MM.1S (cell line): Measurements from ENCODE around the gene DARS2.

Experiments used
- DNase-seq: peaks from one replicate; pipeline ENCODE4 v3.0.0-alpha.2; 2015
- H2AFZ ChIP-seq: fragments of 300-600 bp; sonication (generic); 2 replicates; pipeline ENCODE4 v1.6.0; 2016; ENCODE audit warnings: antibody characterized with exemption, low read length
- H3F3A ChIP-seq: fragments of 300-600 bp; sonication (generic); 2 replicates; pipeline ENCODE4 v1.6.1; 2016; ENCODE audit warnings: mild to moderate bottlenecking, antibody characterized with exemption, low read length, moderate library complexity, mixed read lengths; ENCODE audit not compliant: insufficient read depth
- H3K27ac ChIP-seq: fragments of 300-600 bp; sonication (generic); 2 replicates; pipeline ENCODE4 v1.5.1; 2016; ENCODE audit warnings: mild to moderate bottlenecking, low read length
- H3K27me3 ChIP-seq: fragments of 300-600 bp; sonication (generic); replicated peaks from 2 replicates; pipeline ENCODE4 v1.6.0; 2016; ENCODE audit warnings: low read length; ENCODE audit not compliant: insufficient read depth
- H3K36me3 ChIP-seq: fragments of 300-600 bp; sonication (generic); replicated peaks from 2 replicates; pipeline ENCODE4 v1.6.1; 2016; ENCODE audit warnings: mild to moderate bottlenecking, low read length, mixed read lengths; ENCODE audit not compliant: insufficient read depth
- H3K4me1 ChIP-seq: fragments of 300-600 bp; sonication (generic); 2 replicates; pipeline ENCODE4 v1.6.1; 2016; ENCODE audit warnings: low read length, mixed read lengths
- H3K4me2 ChIP-seq: fragments of 300-600 bp; sonication (generic); 2 replicates; pipeline ENCODE4 v1.6.0; 2016; ENCODE audit warnings: low read depth, low read length
- H3K4me3 ChIP-seq: fragments of 300-600 bp; sonication (generic); 2 replicates; pipeline ENCODE4 v1.5.1; 2016; ENCODE audit warnings: low read length, mixed read lengths
- H3K79me2 ChIP-seq: fragments of 300-600 bp; sonication (generic); 2 replicates; pipeline ENCODE4 v1.6.1; 2016; ENCODE audit warnings: mixed run types, low read length, mixed read lengths
- H3K9ac ChIP-seq: fragments of 300-600 bp; sonication (generic); 2 replicates; pipeline ENCODE4 v1.6.1; 2016; ENCODE audit warnings: low read length, mixed read lengths
- H3K9me2 ChIP-seq: fragments of 300-600 bp; sonication (generic); replicated peaks from 2 replicates; pipeline ENCODE4 v1.6.1; 2016; ENCODE audit warnings: mild to moderate bottlenecking, low read length, mixed read lengths; ENCODE audit not compliant: insufficient read depth
- H3K9me3 ChIP-seq: fragments of 300-600 bp; sonication (generic); replicated peaks from 2 replicates; pipeline ENCODE4 v1.6.1; 2016; ENCODE audit warnings: mild to moderate bottlenecking, low read length, mixed read lengths; ENCODE audit not compliant: insufficient read depth
- H4K20me1 ChIP-seq: fragments of 300-600 bp; sonication (generic); 2 replicates; pipeline ENCODE4 v1.6.1; 2016; ENCODE audit warnings: mild to moderate bottlenecking, low read length, moderate library complexity, mixed read lengths; ENCODE audit not compliant: insufficient read depth
- CTCF ChIP-seq: fragments of 300-600 bp; sonication (generic); IDR thresholded peaks from 2 replicates; pipeline ENCODE4 v1.5.1; 2016; ENCODE audit warnings: antibody characterized with exemption, low read length, mixed read lengths
- EZH2 ChIP-seq: fragments of 300-600 bp; sonication (generic); optimal IDR thresholded peaks from 2 replicates; pipeline ENCODE3; 2017; ENCODE audit warnings: low read depth, mild to moderate bottlenecking, antibody characterized with exemption, low read length, mixed read lengths
- EZH2phosphoT487 ChIP-seq: fragments of 300-600 bp; sonication (generic); IDR thresholded peaks from 2 replicates; pipeline ENCODE4 v1.6.1; 2018; ENCODE audit warnings: antibody characterized with exemption, low read length

Gene DARS2

GRCh38 chr1:173852105-173852504 is 27.6 kb downstream of the DARS2 start:
- Histone ChIP-seq H3K9me3 (no peaks in the 10 kb centered on the region), H3K79me2 (no peaks in the 10 kb centered on the region), H3K4me1 (peaks cover 6% of the 10 kb centered on the region; the same call in 1 of the 2 replicates), H3K9ac (no peak overlapping the region), H2AFZ (no peak overlapping the region), H3K4me3 (no peak overlapping the region), H3K36me3 (no peaks in the 10 kb centered on the region), H3K9me2 (no peaks in the 10 kb centered on the region), H4K20me1 (no peaks in the 10 kb centered on the region), H3F3A (no peaks in the 10 kb centered on the region; the same call in 1 of the 2 replicates), H3K4me2 (no peak overlapping the region), H3K27ac (no peak overlapping the region), H3K27me3 (no peaks in the 10 kb centered on the region)
- no peak for TF ChIP-seq EZH2phosphoT487
- no peak for TF ChIP-seq CTCF
- TF ChIP-seq EZH2 = no peak
- no peak for DNase-seq

GRCh38 chr1:173853074-173853473 is 28.6 kb downstream of the DARS2 start:
- no peak overlapping the region for H2AFZ ChIP-seq
- H3K9me3 ChIP-seq = no peaks in the 10 kb centered on the region
- TF ChIP-seq EZH2phosphoT487 = no peak
- TF ChIP-seq CTCF = no peak
- TF ChIP-seq EZH2 = no peak
- no peak for DNase-seq
- no peaks in the 10 kb centered on the region for H3K79me2 ChIP-seq
- H3K4me1 ChIP-seq = peaks cover 6% of the 10 kb centered on the region; the same call in 1 of the 2 replicates
- no peak overlapping the region for H3K27ac ChIP-seq
- no peak overlapping the region for H3K4me2 ChIP-seq
- H3K9me2 ChIP-seq = no peaks in the 10 kb centered on the region
- H3K4me3 ChIP-seq = no peak overlapping the region
- no peaks in the 10 kb centered on the region for H3K36me3 ChIP-seq
- no peaks in the 10 kb centered on the region for H3K27me3 ChIP-seq
- no peak overlapping the region for H3K9ac ChIP-seq
- no peaks in the 10 kb centered on the region for H4K20me1 ChIP-seq
- no peaks in the 10 kb centered on the region; the same call in 1 of the 2 replicates for H3F3A ChIP-seq

- no peaks in the 10 kb centered on the region for H3K9me3 ChIP-seq
- peaks cover 6% of the 10 kb centered on the region; the same call in 1 of the 2 replicates for H3K4me1 ChIP-seq
- no peak for TF ChIP-seq EZH2
- no peak for TF ChIP-seq EZH2phosphoT487
- TF ChIP-seq CTCF = no peak
- H3K27ac ChIP-seq = no peak overlapping the region
- no peaks in the 10 kb centered on the region for H3K36me3 ChIP-seq
- no peaks in the 10 kb centered on the region for H3K9me2 ChIP-seq
- no peaks in the 10 kb centered on the region for H3K79me2 ChIP-seq
- no peaks in the 10 kb centered on the region for H3K27me3 ChIP-seq
- H3K4me2 ChIP-seq = no peak overlapping the region
- no peak overlapping the region for H3K4me3 ChIP-seq
- no peak for DNase-seq
- no peak overlapping the region for H2AFZ ChIP-seq
- H4K20me1 ChIP-seq = no peaks in the 10 kb centered on the region; the same call in 1 of the 2 replicates
- peaks cover 12% of the 10 kb centered on the region; the same call in 1 of the 2 replicates for H3F3A ChIP-seq
- H3K9ac ChIP-seq = no peak overlapping the region
These were observed 31.5 kb downstream of the DARS2 start for GRCh38 chr1:173856014-173856413.
